MM.1S (cell line): ENCODE measurements around the gene ENKUR.

Source experiments
- DNase-seq: peaks from one replicate; pipeline ENCODE4 v3.0.0-alpha.2; 2015
- H2AFZ ChIP-seq: fragments of 300-600 bp; sonication (generic); 2 replicates; pipeline ENCODE4 v1.6.0; 2016; ENCODE audit warnings: antibody characterized with exemption, low read length
- H3F3A ChIP-seq: fragments of 300-600 bp; sonication (generic); 2 replicates; pipeline ENCODE4 v1.6.1; 2016; ENCODE audit warnings: mild to moderate bottlenecking, antibody characterized with exemption, low read length, moderate library complexity, mixed read lengths; ENCODE audit not compliant: insufficient read depth
- H3K27ac ChIP-seq: fragments of 300-600 bp; sonication (generic); 2 replicates; pipeline ENCODE4 v1.5.1; 2016; ENCODE audit warnings: mild to moderate bottlenecking, low read length
- H3K27me3 ChIP-seq: fragments of 300-600 bp; sonication (generic); replicated peaks from 2 replicates; pipeline ENCODE4 v1.6.0; 2016; ENCODE audit warnings: low read length; ENCODE audit not compliant: insufficient read depth
- H3K36me3 ChIP-seq: fragments of 300-600 bp; sonication (generic); replicated peaks from 2 replicates; pipeline ENCODE4 v1.6.1; 2016; ENCODE audit warnings: mild to moderate bottlenecking, low read length, mixed read lengths; ENCODE audit not compliant: insufficient read depth
- H3K4me1 ChIP-seq: fragments of 300-600 bp; sonication (generic); 2 replicates; pipeline ENCODE4 v1.6.1; 2016; ENCODE audit warnings: low read length, mixed read lengths
- H3K4me2 ChIP-seq: fragments of 300-600 bp; sonication (generic); 2 replicates; pipeline ENCODE4 v1.6.0; 2016; ENCODE audit warnings: low read depth, low read length
- H3K4me3 ChIP-seq: fragments of 300-600 bp; sonication (generic); 2 replicates; pipeline ENCODE4 v1.5.1; 2016; ENCODE audit warnings: low read length, mixed read lengths
- H3K79me2 ChIP-seq: fragments of 300-600 bp; sonication (generic); 2 replicates; pipeline ENCODE4 v1.6.1; 2016; ENCODE audit warnings: mixed run types, low read length, mixed read lengths
- H3K9ac ChIP-seq: fragments of 300-600 bp; sonication (generic); 2 replicates; pipeline ENCODE4 v1.6.1; 2016; ENCODE audit warnings: low read length, mixed read lengths
- H3K9me2 ChIP-seq: fragments of 300-600 bp; sonication (generic); replicated peaks from 2 replicates; pipeline ENCODE4 v1.6.1; 2016; ENCODE audit warnings: mild to moderate bottlenecking, low read length, mixed read lengths; ENCODE audit not compliant: insufficient read depth
- H3K9me3 ChIP-seq: fragments of 300-600 bp; sonication (generic); replicated peaks from 2 replicates; pipeline ENCODE4 v1.6.1; 2016; ENCODE audit warnings: mild to moderate bottlenecking, low read length, mixed read lengths; ENCODE audit not compliant: insufficient read depth
- H4K20me1 ChIP-seq: fragments of 300-600 bp; sonication (generic); 2 replicates; pipeline ENCODE4 v1.6.1; 2016; ENCODE audit warnings: mild to moderate bottlenecking, low read length, moderate library complexity, mixed read lengths; ENCODE audit not compliant: insufficient read depth
- CTCF ChIP-seq: fragments of 300-600 bp; sonication (generic); IDR thresholded peaks from 2 replicates; pipeline ENCODE4 v1.5.1; 2016; ENCODE audit warnings: antibody characterized with exemption, low read length, mixed read lengths
- EZH2 ChIP-seq: fragments of 300-600 bp; sonication (generic); optimal IDR thresholded peaks from 2 replicates; pipeline ENCODE3; 2017; ENCODE audit warnings: low read depth, mild to moderate bottlenecking, antibody characterized with exemption, low read length, mixed read lengths
- EZH2phosphoT487 ChIP-seq: fragments of 300-600 bp; sonication (generic); IDR thresholded peaks from 2 replicates; pipeline ENCODE4 v1.6.1; 2018; ENCODE audit warnings: antibody characterized with exemption, low read length

Gene ENKUR

GRCh38 chr10:24952707-24953645, 63.0 kb downstream of the ENKUR start:
- Histone ChIP-seq H2AFZ (peak overlapping the region; percentile 77), H3K27me3 (no peaks in the 10 kb centered on the region), H3K4me3 (peak overlapping the region; percentile 59), H3K79me2 (no peaks in the 10 kb centered on the region), H3F3A (no peaks in the 10 kb centered on the region), H3K4me2 (peak overlapping the region; percentile 59), H3K4me1 (no peaks in the 10 kb centered on the region), H3K36me3 (no peaks in the 10 kb centered on the region), H3K27ac (no peak overlapping the region), H3K9me3 (no peaks in the 10 kb centered on the region), H3K9me2 (no peaks in the 10 kb centered on the region), H3K9ac (peak overlapping the region; percentile 29; the same call in 1 of the 2 replicates), H4K20me1 (no peaks in the 10 kb centered on the region)
- TF ChIP-seq CTCF (peak; percentile 32), EZH2 (no peak)
- peak; percentile 14 for DNase-seq

DNA sequence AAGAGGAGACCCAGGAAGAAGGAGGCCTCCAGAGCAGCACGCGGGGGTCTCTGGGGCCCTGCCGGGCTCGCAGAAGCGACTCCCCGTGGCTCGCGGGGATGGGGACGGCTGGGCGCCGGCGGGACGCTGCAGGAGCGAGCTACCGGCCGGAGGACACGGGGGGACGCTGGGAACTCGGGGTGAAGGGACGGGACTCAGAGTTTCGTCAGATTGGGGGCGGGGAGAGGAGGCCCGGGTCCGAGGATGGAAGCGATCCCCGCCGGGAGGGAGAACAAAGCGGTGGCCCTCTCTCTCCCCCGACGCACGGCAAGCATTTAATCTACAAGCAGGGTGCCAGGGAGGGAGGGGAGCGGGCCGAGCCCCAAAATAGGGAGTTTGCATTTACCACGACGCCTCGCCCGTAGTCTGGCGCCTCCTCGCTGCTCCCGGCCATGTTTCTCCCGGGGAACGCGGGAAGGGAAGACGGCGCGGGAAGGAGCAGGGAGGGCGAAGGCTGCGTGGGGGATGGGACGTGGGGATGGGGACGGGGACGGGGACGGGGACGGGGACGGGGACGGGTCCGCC, 63.7 kb downstream of the ENKUR start, which contains the start of gene PRTFDC1:
Gene PRTFDC1, minus strand, starts transcription at position 464 of the 564 bp plus-strand sequence. Its CDS starts 31 bp downstream, at position 433.
- H4K20me1 ChIP-seq: no peaks in the 10 kb centered on the region
- no peaks in the 10 kb centered on the region for H3K79me2 ChIP-seq
- H3K27ac ChIP-seq: no peak within 1 kb of the TSS
- peak within 1 kb of the TSS; percentile 59 for H3K4me3 ChIP-seq
- peak within 1 kb of the TSS; percentile 59 for H3K4me2 ChIP-seq
- H3K4me1 ChIP-seq: no peaks in the 10 kb centered on the region
- no peaks in the 10 kb centered on the region for H3K9me2 ChIP-seq
- no peaks in the 10 kb centered on the region for H3K27me3 ChIP-seq
- peak within 1 kb of the TSS; percentile 29; the same call in 1 of the 2 replicates for H3K9ac ChIP-seq
- TF ChIP-seq CTCF (no peak), EZH2 (no peak), EZH2phosphoT487 (no peak)
- no peaks in the 10 kb centered on the region for H3K9me3 ChIP-seq
- peak within 1 kb of the TSS; percentile 77 for H2AFZ ChIP-seq
- no peaks in the 10 kb centered on the region for H3K36me3 ChIP-seq
- H3F3A ChIP-seq: no peaks in the 10 kb centered on the region
- DNase-seq: no peak

DNA sequence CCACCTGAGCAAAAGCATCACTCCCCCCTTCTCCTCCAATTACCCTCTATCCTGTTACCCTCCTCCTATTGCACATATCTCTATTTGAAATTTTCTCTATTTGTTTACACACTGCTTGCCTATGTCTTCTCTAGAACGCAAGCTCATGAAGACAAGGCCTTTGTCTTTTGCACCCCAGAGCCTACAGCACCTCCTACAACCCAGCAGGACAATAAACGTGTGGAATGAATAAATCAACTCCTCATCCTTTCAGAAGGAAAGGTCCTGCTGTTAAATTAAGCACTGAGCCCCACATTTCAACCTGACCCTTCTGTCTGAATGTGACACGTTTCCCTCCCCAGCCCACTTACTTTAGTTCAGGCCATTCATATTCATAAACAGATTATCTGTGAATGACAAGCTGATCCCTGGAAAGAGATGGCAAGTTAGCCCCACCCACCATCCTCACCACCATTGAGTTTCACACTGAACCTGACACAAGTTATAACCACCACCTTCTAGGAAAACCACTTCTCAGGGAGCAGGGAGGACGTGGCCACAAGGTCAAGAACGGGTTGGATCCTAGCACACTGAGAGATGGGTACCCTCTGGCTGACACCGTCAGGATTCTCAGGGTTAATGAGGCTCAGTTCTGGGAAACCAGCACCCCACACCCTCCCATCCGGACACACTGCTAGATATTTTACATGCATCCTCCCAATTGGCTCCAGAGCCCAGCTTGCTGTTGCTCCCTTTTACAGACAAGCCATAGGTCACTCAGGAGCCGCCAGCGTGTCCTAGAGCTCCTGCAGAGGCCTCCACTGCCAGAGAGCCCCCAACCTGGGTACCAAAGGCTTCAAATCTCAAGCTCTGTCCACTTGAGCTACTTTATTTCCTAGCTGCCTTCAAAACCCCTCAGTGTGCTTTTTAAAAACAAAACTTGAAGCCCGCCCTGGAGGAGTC, 64.5 kb downstream of the ENKUR start:
- H3K27ac ChIP-seq: no peak overlapping the region
- H3K4me1 ChIP-seq: no peaks in the 10 kb centered on the region

More for the DNA sequence above, 64.5 kb downstream of the ENKUR start:
- Histone ChIP-seq H2AFZ (peak overlapping the region; percentile 73), H3K9me3 (no peaks in the 10 kb centered on the region), H3K27me3 (no peaks in the 10 kb centered on the region), H3K36me3 (no peaks in the 10 kb centered on the region), H3K9me2 (no peaks in the 10 kb centered on the region), H3F3A (no peaks in the 10 kb centered on the region), H3K79me2 (no peaks in the 10 kb centered on the region), H3K4me3 (peak overlapping the region; percentile 59; the same call in 1 of the 2 replicates), H3K4me2 (peak overlapping the region; percentile 59; the same call in 1 of the 2 replicates), H3K9ac (peak overlapping the region; percentile 14; the same call in 1 of the 2 replicates), H4K20me1 (no peaks in the 10 kb centered on the region)
- TF ChIP-seq EZH2 (no peak), CTCF (no peak), EZH2phosphoT487 (no peak)
- DNase-seq: no peak
